LNCaP clone FGC (cell line): ENCODE results near the gene ARHGAP20.

Source experiments
- DNase-seq: peaks from one replicate; pipeline ENCODE4 v3.0.0-alpha.2; 2011; ENCODE audit warnings: low read depth
- H3K4me3 ChIP-seq: 2 replicates; pipeline ENCODE4 v1.5.1; 2011; ENCODE audit warnings: mild to moderate bottlenecking, low read depth, low read length, control low read depth
- CTCF ChIP-seq: IDR thresholded peaks from 2 replicates; pipeline ENCODE4 v1.5.1; 2012; ENCODE audit warnings: mild to moderate bottlenecking; ENCODE audit not compliant: control insufficient read depth, insufficient read depth; ENCODE audit errors: extremely low read depth

Gene ARHGAP20

DNA sequence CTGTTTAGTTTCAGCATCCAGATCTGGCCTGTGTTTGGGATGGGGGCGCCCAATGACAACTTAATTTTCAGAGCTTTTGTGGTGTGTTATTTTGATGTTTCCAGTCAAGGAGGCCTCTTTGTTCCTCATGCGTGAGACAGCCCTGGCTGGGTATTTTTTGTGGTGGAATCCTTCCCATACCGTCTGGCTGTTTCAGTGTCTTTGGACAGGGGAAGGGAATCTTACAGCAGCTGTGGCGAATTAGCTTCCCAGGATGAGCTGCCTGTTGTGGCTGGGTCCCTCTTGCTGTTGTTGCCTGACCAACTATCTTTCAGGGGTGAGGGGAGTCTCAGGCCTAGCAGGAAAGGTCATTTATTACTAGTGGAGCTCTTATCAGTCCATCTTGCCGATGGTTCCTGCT lies 138.8 kb downstream of the ARHGAP20 start:
- DNase-seq: no peak
- H3K4me3 ChIP-seq: no peak overlapping the region
- TF ChIP-seq CTCF: no peak

- no peak for TF ChIP-seq CTCF
These were observed 141.0 kb downstream of the ARHGAP20 start for GRCh38 chr11:110571081-110571720.

GRCh38 chr11:110566577-110566976 lies 145.7 kb downstream of the ARHGAP20 start:
- no peak for TF ChIP-seq CTCF

More at GRCh38 chr11:110571081-110571720, 141.0 kb downstream of the ARHGAP20 start:
- DNase-seq: no peak
- H3K4me3 ChIP-seq: no peak overlapping the region

DNA sequence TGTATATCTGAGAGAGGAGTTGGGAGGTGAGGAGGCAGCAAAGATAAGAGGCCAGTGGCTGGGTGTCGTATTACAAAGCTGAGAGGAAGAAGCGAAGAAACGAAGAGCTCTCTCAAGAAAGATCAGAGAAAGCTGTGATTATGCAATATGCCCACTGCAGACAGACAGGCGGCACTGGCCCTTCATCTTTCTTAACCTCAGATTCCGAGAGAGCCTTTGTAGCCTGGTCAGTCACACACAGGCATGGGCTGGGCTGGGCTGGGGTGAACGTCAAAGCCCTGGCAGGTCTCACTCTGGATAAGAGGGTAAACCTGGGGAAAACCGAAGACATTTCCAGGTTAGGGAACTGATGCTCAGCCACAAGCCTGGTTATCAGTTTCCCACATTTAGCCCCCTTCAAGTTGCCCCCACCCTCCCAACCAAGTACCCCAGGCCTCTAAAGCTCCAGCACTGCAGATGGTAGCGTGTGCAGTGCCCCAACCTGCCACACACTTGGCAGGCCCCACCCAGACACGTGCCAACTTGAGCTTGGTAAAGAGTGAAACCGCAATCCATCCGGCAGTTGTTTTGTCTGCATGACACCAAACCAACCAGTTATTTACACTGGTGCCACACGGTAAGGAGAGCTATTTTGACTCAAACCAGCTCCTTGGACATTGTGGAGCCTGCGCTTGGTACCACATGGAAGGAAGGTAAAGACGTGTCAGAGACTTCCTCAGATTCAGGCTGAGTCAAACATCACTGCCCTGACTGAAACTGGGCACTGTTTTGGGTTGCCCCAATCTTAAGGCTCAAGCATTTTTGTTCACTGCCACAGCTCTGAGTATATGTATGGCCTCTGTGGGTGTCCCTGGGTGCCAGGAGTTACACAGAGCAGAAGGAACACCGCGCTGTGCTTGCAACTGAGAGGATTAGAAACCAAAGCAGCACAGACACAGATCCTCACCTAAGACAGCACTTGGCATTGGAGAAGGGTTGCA lies 146.6 kb downstream of the ARHGAP20 start:
- DNase-seq: no peak
- no peak overlapping the region for H3K4me3 ChIP-seq
- no peak for TF ChIP-seq CTCF

More at GRCh38 chr11:110566577-110566976, 145.7 kb downstream of the ARHGAP20 start:
- DNase-seq: no peak
- H3K4me3 ChIP-seq: no peak overlapping the region

- DNase-seq: no peak
- no peak overlapping the region for H3K4me3 ChIP-seq
- no peak for TF ChIP-seq CTCF
These were observed 147.4 kb downstream of the ARHGAP20 start for GRCh38 chr11:110564676-110565356.

- no peak for TF ChIP-seq CTCF
- DNase-seq: no peak
These were observed 167.5 kb downstream of the ARHGAP20 start for GRCh38 chr11:110544779-110545178.

More at GRCh38 chr11:110544779-110545178, 167.5 kb downstream of the ARHGAP20 start:
- no peak overlapping the region for H3K4me3 ChIP-seq
